Measurements from ENCODE around the gene HNRNPUL1.

- TF ChIP-seq, protein P1, sequence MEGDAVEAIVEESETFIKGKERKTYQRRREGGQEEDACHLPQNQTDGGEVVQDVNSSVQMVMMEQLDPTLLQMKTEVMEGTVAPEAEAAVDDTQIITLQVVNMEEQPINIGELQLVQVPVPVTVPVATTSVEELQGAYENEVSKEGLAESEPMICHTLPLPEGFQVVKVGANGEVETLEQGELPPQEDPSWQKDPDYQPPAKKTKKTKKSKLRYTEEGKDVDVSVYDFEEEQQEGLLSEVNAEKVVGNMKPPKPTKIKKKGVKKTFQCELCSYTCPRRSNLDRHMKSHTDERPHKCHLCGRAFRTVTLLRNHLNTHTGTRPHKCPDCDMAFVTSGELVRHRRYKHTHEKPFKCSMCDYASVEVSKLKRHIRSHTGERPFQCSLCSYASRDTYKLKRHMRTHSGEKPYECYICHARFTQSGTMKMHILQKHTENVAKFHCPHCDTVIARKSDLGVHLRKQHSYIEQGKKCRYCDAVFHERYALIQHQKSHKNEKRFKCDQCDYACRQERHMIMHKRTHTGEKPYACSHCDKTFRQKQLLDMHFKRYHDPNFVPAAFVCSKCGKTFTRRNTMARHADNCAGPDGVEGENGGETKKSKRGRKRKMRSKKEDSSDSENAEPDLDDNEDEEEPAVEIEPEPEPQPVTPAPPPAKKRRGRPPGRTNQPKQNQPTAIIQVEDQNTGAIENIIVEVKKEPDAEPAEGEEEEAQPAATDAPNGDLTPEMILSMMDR (IDR thresholded peaks at IDR 0.05) = no peak
- no peak for TF ChIP-seq POLR2A (IDR thresholded peaks at IDR 0.05)
Measured at GRCh38 chr19:41325947-41326706, 62.0 kb downstream of the HNRNPUL1 start.
